Karpas-422 (cell line): ENCODE measurements around the gene PLD1. TPM values are rescaled to one million over a fixed set of nuclear protein-coding genes. Genes with fewer than 3 reads are reported as not detected.

Source experiments
- DNase-seq: peaks from one replicate; pipeline ENCODE4 v3.0.0-alpha.2; 2015
- H2AFZ ChIP-seq: fragments of 200-600 bp; sonication (generic); 2 replicates; pipeline ENCODE4 v1.6.1; 2014; ENCODE audit warnings: antibody characterized with exemption, low read length, mixed read lengths
- H3K27ac ChIP-seq: fragments of 200-600 bp; sonication (generic); 2 replicates; pipeline ENCODE4 v1.5.1; 2014; ENCODE audit warnings: mild to moderate bottlenecking, low read length, moderate library complexity
- H3K27me3 ChIP-seq: fragments of 200-600 bp; sonication (generic); 2 replicates; pipeline ENCODE4 v1.6.1; 2014; ENCODE audit warnings: low read length, mixed read lengths
- H3K36me3 ChIP-seq: fragments of 200-600 bp; sonication (generic); 2 replicates; pipeline ENCODE4 v1.6.1; 2014; ENCODE audit warnings: low read length, mixed read lengths; ENCODE audit not compliant: insufficient read depth
- H3K4me1 ChIP-seq: fragments of 200-600 bp; sonication (generic); 2 replicates; pipeline ENCODE4 v1.6.1; 2014; ENCODE audit warnings: mild to moderate bottlenecking, low read length, mixed read lengths
- H3K4me2 ChIP-seq: fragments of 200-600 bp; sonication (generic); 2 replicates; pipeline ENCODE4 v1.6.1; 2014; ENCODE audit warnings: low read length, low read depth, mild to moderate bottlenecking; ENCODE audit not compliant: poor library complexity, severe bottlenecking
- H3K4me3 ChIP-seq: fragments of 200-600 bp; sonication (generic); 2 replicates; pipeline ENCODE4 v1.5.1; 2014; ENCODE audit warnings: mild to moderate bottlenecking, antibody characterized with exemption, low read length, mixed read lengths
- H3K79me2 ChIP-seq: fragments of 200-600 bp; sonication (generic); 2 replicates; pipeline ENCODE4 v1.6.1; 2014; ENCODE audit warnings: mild to moderate bottlenecking, low read length, mixed read lengths
- H3K9ac ChIP-seq: fragments of 200-600 bp; sonication (generic); 2 replicates; pipeline ENCODE4 v1.6.0; 2014; ENCODE audit warnings: low read length
- H3K9me2 ChIP-seq: fragments of 200-600 bp; sonication (generic), shearing (Covaris generic); replicated peaks from 2 replicates; pipeline ENCODE4 v1.6.0; 2014; ENCODE audit warnings: mild to moderate bottlenecking, low read length, moderate library complexity; ENCODE audit not compliant: insufficient read depth
- H3K9me3 ChIP-seq: fragments of 300-700, 200-600 bp; sonication (generic); 2 replicates; pipeline ENCODE4 v1.6.1; 2014; ENCODE audit warnings: low read length, mixed read lengths
- H4K20me1 ChIP-seq: fragments of 200-600 bp; sonication (generic); 2 replicates; pipeline ENCODE4 v1.6.1; 2014; ENCODE audit warnings: mild to moderate bottlenecking, antibody characterized with exemption, low read length, low read depth; ENCODE audit not compliant: insufficient read depth
- total RNA-seq: library from RNA; depleted of rRNA; stranded (reverse); fragments of >200 nt; shearing (Covaris generic); gene quantifications from 2 replicates; pipeline ENCODE4 v1.2.3, GENCODE V29; 2014; ENCODE audit warnings: low replicate concordance

The PLD1 gene
- total RNA-seq, 1 experiment from 2014 or later, result not detected

GRCh38 chr3:171849617-171850319 lies 39.5 kb upstream of the PLD1 start:
- H3K9me2 ChIP-seq, result no peaks in the 10 kb centered on the region
- H3K9me3 ChIP-seq, result peaks cover 9% of the 10 kb centered on the region
- no peaks in the 10 kb centered on the region for H4K20me1 ChIP-seq
- H3K9ac ChIP-seq, result no peak overlapping the region
- no peak overlapping the region for H3K27ac ChIP-seq
- H3K79me2 ChIP-seq, result no peaks in the 10 kb centered on the region
- H3K36me3 ChIP-seq, result no peaks in the 10 kb centered on the region
- no peaks in the 10 kb centered on the region for H3K27me3 ChIP-seq
- H3K4me2 ChIP-seq, result no peak overlapping the region
- no peak overlapping the region for H3K4me3 ChIP-seq
- no peak for DNase-seq
- no peak overlapping the region for H2AFZ ChIP-seq
- no peaks in the 10 kb centered on the region for H3K4me1 ChIP-seq

GRCh38 chr3:171847595-171848259 lies 37.4 kb upstream of the PLD1 start:
- Histone ChIP-seq H3K27ac (no peak overlapping the region), H3K9ac (no peak overlapping the region), H3K4me3 (no peak overlapping the region), H3K4me1 (no peaks in the 10 kb centered on the region), H2AFZ (no peak overlapping the region), H3K4me2 (no peak overlapping the region), H3K9me3 (no peaks in the 10 kb centered on the region), H3K27me3 (no peaks in the 10 kb centered on the region), H4K20me1 (no peaks in the 10 kb centered on the region), H3K36me3 (no peaks in the 10 kb centered on the region), H3K9me2 (no peaks in the 10 kb centered on the region), H3K79me2 (no peaks in the 10 kb centered on the region)
- no peak for DNase-seq

- no peak for DNase-seq
- Histone ChIP-seq H3K4me1 (no peaks in the 10 kb centered on the region), H3K4me3 (no peak overlapping the region), H3K9me2 (no peaks in the 10 kb centered on the region), H2AFZ (no peak overlapping the region), H3K27me3 (no peaks in the 10 kb centered on the region), H3K36me3 (no peaks in the 10 kb centered on the region), H3K27ac (no peak overlapping the region), H3K9me3 (no peaks in the 10 kb centered on the region), H3K4me2 (no peak overlapping the region), H3K79me2 (no peaks in the 10 kb centered on the region), H4K20me1 (no peaks in the 10 kb centered on the region), H3K9ac (no peak overlapping the region)
These were observed 36.9 kb upstream of the PLD1 start for GRCh38 chr3:171847133-171847532.

- Histone ChIP-seq H3K4me3 (no peak overlapping the region), H3K27ac (no peak overlapping the region), H2AFZ (no peak overlapping the region), H3K27me3 (no peaks in the 10 kb centered on the region), H4K20me1 (no peaks in the 10 kb centered on the region), H3K36me3 (no peaks in the 10 kb centered on the region), H3K4me1 (no peaks in the 10 kb centered on the region), H3K9me2 (no peaks in the 10 kb centered on the region), H3K9me3 (no peaks in the 10 kb centered on the region), H3K79me2 (no peaks in the 10 kb centered on the region), H3K9ac (no peak overlapping the region), H3K4me2 (no peak overlapping the region)
- DNase-seq, result no peak
These were observed 36.3 kb upstream of the PLD1 start for GRCh38 chr3:171846597-171846996.

- no peaks in the 10 kb centered on the region for H3K27me3 ChIP-seq
- H3K27ac ChIP-seq, result no peak overlapping the region
- no peaks in the 10 kb centered on the region for H3K36me3 ChIP-seq
- H4K20me1 ChIP-seq, result no peaks in the 10 kb centered on the region
- H2AFZ ChIP-seq, result no peak overlapping the region
- no peaks in the 10 kb centered on the region for H3K79me2 ChIP-seq
- H3K9ac ChIP-seq, result no peak overlapping the region
- H3K4me1 ChIP-seq, result no peaks in the 10 kb centered on the region
- no peak for DNase-seq
- H3K9me3 ChIP-seq, result no peaks in the 10 kb centered on the region
- H3K9me2 ChIP-seq, result no peaks in the 10 kb centered on the region
- no peak overlapping the region for H3K4me3 ChIP-seq
- no peak overlapping the region for H3K4me2 ChIP-seq
These were observed 35.4 kb upstream of the PLD1 start for GRCh38 chr3:171845481-171846284.

- H3K4me3 ChIP-seq, result no peak overlapping the region
- H3K4me2 ChIP-seq, result no peak overlapping the region
- no peaks in the 10 kb centered on the region for H4K20me1 ChIP-seq
- no peak overlapping the region for H2AFZ ChIP-seq
- H3K27me3 ChIP-seq, result no peaks in the 10 kb centered on the region
- H3K9ac ChIP-seq, result no peak overlapping the region
- DNase-seq, result no peak
- no peaks in the 10 kb centered on the region for H3K4me1 ChIP-seq
- no peaks in the 10 kb centered on the region for H3K9me3 ChIP-seq
- no peaks in the 10 kb centered on the region for H3K79me2 ChIP-seq
- H3K36me3 ChIP-seq, result no peaks in the 10 kb centered on the region
- H3K9me2 ChIP-seq, result no peaks in the 10 kb centered on the region
- no peak overlapping the region for H3K27ac ChIP-seq
These were observed 34.6 kb upstream of the PLD1 start for GRCh38 chr3:171844873-171845272.

GRCh38 chr3:171842864-171843518 lies 32.7 kb upstream of the PLD1 start, which contains the start of gene TMEM212:
Gene TMEM212 (plus strand): TSS chr3:171843349. CDS start chr3:171843384, 35 bp downstream.
- no peak within 1 kb of the TSS for H3K4me3 ChIP-seq
- H3K4me2 ChIP-seq, result no peak within 1 kb of the TSS

GRCh38 chr3:171841620-171842000 lies 31.3 kb upstream of the PLD1 start:
- H3K4me1 ChIP-seq, result no peaks in the 10 kb centered on the region
- H4K20me1 ChIP-seq, result no peaks in the 10 kb centered on the region
- H3K4me2 ChIP-seq, result no peak overlapping the region
- H3K36me3 ChIP-seq, result no peaks in the 10 kb centered on the region
- no peak for DNase-seq
- H2AFZ ChIP-seq, result no peak overlapping the region
- H3K27me3 ChIP-seq, result no peaks in the 10 kb centered on the region
- H3K4me3 ChIP-seq, result no peak overlapping the region
- no peaks in the 10 kb centered on the region for H3K79me2 ChIP-seq
- H3K9me2 ChIP-seq, result no peaks in the 10 kb centered on the region
- H3K9me3 ChIP-seq, result no peaks in the 10 kb centered on the region
- H3K9ac ChIP-seq, result no peak overlapping the region
- H3K27ac ChIP-seq, result no peak overlapping the region

More at GRCh38 chr3:171842864-171843518, 32.7 kb upstream of the PLD1 start, which contains the start of gene TMEM212:
- Histone ChIP-seq H3K9ac (no peak within 1 kb of the TSS), H3K9me2 (no peaks in the 10 kb centered on the region), H3K9me3 (no peaks in the 10 kb centered on the region), H3K36me3 (no peaks in the 10 kb centered on the region), H3K27ac (no peak within 1 kb of the TSS), H3K79me2 (no peaks in the 10 kb centered on the region), H3K27me3 (no peaks in the 10 kb centered on the region), H3K4me1 (no peaks in the 10 kb centered on the region), H4K20me1 (no peaks in the 10 kb centered on the region), H2AFZ (no peak within 1 kb of the TSS)
- no peak for DNase-seq
